ENCODE measurements around the gene TGFB3.

- TF ChIP-seq CTCF (IDR thresholded peaks at IDR 0.05) (no peak), POLR2AphosphoS5 (IDR thresholded peaks at IDR 0.05) (no peak), EP300 (IDR thresholded peaks at IDR 0.05) (no peak)
Observed at GRCh38 chr14:75959031-75959430, 22.8 kb downstream of the TGFB3 start.
